ENCODE data around the gene PRRX2. TPM values are rescaled to one million over a fixed set of nuclear protein-coding genes. Genes with fewer than 3 reads are reported as not detected.

PRRX2 gene
- total and polyA plus RNA-seq, 12 donors = 0.15 to 14.2 (median 4.0) TPM

GRCh38 chr9:129750013-129750638 lies 84.7 kb downstream of the PRRX2 start:
- intact Hi-C loops (cut with DNase I) = no loop called here
- TF ChIP-seq POLR2A (IDR thresholded peaks at IDR 0.05) = no peak
- TF ChIP-seq CTCF (IDR thresholded peaks at IDR 0.05) = no peak

DNA sequence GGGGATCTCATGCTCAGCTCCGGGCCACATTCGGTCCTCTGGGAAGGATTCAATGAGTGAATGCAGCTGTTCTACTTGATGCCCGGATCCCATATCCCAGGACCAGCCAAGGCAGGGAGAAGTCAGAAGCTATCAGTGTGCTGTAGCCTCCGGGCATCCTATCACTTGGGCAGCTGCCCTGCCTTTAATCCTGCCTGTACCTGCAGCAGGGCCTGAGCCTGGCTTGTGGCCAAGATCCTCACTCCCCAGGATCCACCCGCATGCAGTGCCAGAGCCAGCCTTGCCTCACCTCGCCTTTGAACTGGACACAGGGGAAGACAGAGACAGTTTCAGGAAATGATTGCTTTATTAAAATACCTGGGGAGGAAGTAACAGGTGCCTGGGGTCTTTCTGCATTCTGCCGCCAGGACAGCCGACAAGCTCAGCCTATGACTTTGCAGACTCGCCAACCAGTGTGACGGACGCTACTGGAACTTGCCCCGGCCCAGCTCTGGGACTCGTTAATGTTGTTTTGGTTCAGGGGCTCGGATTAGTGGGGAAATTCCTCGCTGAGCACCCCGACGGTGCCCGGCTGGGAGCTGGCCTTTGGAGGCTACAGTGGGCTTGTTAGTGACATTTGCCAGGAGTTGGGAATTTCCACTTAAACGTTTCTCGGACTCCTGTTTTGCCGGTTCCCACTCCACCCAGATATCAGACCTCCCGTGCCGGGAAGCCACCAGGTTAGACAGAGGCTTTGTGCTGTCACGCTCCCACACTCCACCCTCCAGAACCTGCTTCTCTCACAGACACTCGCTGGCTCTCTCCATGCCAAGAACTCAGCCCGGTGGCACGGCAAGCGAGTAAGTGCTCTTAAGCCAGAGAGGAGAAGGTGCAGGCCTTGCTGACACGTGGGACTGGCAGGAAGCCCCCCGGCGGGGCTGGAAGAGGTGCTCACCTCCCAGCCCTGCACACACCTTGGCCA lies 86.7 kb downstream of the PRRX2 start:
- Histone ChIP-seq H3K36me3 (replicated peaks in 1 of 2) (no peaks in the 10 kb centered on the region), H3K27me3 (no peaks in the 10 kb centered on the region), H3K9me3 (replicated peaks in 1 of 3) (no peaks in the 10 kb centered on the region), H3K27ac (peak overlapping the region in 1 of 5 donors; percentile 20), H3K4me3 (peak overlapping the region in 1 of 4 donors; percentile 23), H3K4me1 (replicated peaks in 1 of 2) (peaks cover 0 to 15% of the 10 kb centered on the region in 2 donors)
- peak in 1 of 7 donors; percentile 81 for DNase-seq
- TF ChIP-seq CTCF (IDR thresholded peaks at IDR 0.05) = no peak
- no peak for TF ChIP-seq POLR2A (IDR thresholded peaks at IDR 0.05)
- 52 to 83% (median 63%) methylated on average over 19 to 31 of the region's 31 CpGs for WGBS, 4 donors
- intact Hi-C loops (cut with DNase I) = no loop called here

More at GRCh38 chr9:129750013-129750638, 84.7 kb downstream of the PRRX2 start:
- H3K4me3 ChIP-seq = no peak overlapping the region
- H3K4me1 ChIP-seq (replicated peaks in 1 of 2) = peaks cover 0 to 15% of the 10 kb centered on the region in 2 donors
- 79 to 94% (median 85%) methylated on average over 2 to 9 of the region's 9 CpGs for WGBS, 4 donors
- DNase-seq = no peak
- H3K27me3 ChIP-seq = no peaks in the 10 kb centered on the region
- no peaks in the 10 kb centered on the region for H3K9me3 ChIP-seq (replicated peaks in 1 of 3)
- no peak overlapping the region for H3K27ac ChIP-seq
- no peaks in the 10 kb centered on the region for H3K36me3 ChIP-seq (replicated peaks in 1 of 2)

DNA sequence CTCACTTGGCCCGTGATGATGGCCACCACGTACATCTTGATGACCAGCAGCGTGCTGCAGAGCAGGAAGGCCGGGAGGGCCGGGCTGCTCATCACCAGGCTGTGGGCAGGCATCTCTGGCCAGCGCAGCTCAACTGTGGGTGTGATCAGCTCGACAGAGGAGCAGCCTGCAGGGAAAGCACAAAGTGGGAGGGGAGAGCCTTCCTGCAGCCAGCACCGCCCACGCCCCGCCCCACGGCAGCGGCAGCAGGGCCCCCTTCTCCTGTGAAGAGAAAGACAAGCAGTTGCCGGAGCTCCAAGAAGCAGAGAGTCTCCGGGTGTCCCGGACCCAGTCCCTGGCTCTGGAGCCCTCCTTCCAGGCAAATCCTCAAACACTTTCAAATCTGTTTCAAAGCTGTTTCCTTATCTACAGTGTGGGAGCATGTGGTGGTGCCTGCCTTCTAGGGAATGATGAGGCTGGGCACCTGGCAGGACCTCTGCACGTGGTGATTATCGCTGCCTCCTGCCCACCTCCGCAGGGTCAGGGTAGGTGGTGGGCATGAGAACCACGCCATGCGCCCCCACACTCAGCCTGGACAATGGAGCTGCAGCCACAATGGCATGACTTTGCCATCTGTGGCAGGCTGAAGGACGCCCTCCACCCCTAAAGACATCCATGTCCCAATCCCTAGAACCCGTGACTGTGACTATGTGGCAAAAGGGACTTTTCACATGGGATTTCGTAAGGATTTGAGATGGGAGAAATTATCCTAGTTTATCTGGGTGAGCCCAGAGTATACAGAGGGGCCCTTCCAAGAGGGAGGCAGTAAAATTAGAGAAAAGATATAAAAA lies 87.7 kb downstream of the PRRX2 start, which contains the start of gene PTGES:
Gene PTGES, minus strand, starts transcription at position 143 of the 830 bp plus-strand sequence. Its CDS starts 30 bp downstream, at position 113.
- H3K4me3 ChIP-seq = peak within 1 kb of the TSS in 1 of 4 donors; percentile 23
- TF ChIP-seq POLR2A (IDR thresholded peaks at IDR 0.05) (no peak), CTCF (IDR thresholded peaks at IDR 0.05) (no peak)
- intact Hi-C loops (cut with DNase I) = no loop called here
- peak within 1 kb of the TSS in 1 of 5 donors; percentile 45 for H3K27ac ChIP-seq
- H3K36me3 ChIP-seq (replicated peaks in 1 of 2) = no peaks in the 10 kb centered on the region
- H3K27me3 ChIP-seq = no peaks in the 10 kb centered on the region
- 17 to 26% (median 24%) methylated on average over 5 to 23 of the region's 23 CpGs for WGBS, 4 donors
- no peaks in the 10 kb centered on the region for H3K9me3 ChIP-seq (replicated peaks in 1 of 3)
- peaks cover 0 to 15% of the 10 kb centered on the region in 2 donors for H3K4me1 ChIP-seq (replicated peaks in 1 of 2)
- DNase-seq = peak; percentile 45 to 84 (median 71)
